Skin epidermis (tissue), 12 donors: ENCODE measurements around the gene EPC2.
"Not testable (repeated sequence)": the region's sequence is repeated elsewhere in the genome, so short reads cannot be mapped to it uniquely, and the experiment has no call there.

Experiments used
- H3K27ac ChIP-seq, 21 experiments: fragments of 200-600 bp; sonication (generic) in 11 of 21; one replicate each; pipeline ENCODE4 v1.5.0; 2020; ENCODE audit warnings: mild to moderate bottlenecking in 3 of 21, inconsistent platforms in 2 of 21, moderate library complexity in 2 of 21
- H3K4me3 ChIP-seq, 7 experiments: fragments of 200-600 bp; sonication (generic) in 2 of 7; one replicate each; pipeline ENCODE4 v1.5.0; 2020; ENCODE audit warnings: inconsistent platforms in 2 of 7, mild to moderate bottlenecking in 2 of 7, moderate library complexity in 1 of 7

Gene EPC2

DNA sequence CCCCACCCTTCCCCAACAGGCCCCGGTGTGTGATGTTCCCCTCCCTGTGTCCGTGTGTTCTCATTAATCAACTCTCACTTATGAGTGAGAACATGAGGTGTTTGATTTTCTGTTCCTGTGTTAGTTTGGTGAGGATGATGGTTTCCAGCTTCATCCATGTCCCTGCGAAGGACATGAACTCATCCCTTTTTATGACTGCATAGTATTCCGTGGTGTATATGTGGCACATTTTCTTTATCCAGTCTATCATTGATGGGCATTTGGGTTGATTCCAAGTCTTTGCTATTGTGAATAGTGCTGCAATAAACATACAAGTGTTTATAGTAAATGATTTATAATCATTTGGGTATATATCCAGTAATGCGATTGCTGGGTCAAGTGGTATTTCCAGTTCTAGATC lies 145.6 kb downstream of the EPC2 start:
- H3K27ac ChIP-seq, result not testable (repeated sequence)

DNA sequence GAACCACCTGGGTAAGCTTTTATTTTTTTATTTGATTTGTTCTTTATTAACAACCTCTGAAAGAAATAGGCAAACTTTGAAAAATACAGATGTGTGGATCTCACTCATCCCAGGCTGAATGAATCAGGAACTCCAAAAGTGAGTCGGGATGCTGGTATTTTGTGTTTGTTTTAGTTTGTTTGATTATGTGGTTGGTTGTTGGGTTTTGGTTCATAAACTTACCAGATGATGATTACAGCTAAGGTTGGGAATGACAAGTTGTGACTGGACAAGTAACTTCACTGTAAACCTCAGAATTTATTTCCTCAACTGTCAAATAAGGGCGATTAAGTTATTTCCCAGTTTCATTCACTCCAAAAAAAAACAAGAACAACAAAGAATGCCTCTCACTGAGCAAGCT lies 150.0 kb downstream of the EPC2 start:
- Histone ChIP-seq H3K4me3 (no peak overlapping the region), H3K27ac (no peak overlapping the region)

More for the DNA sequence above, 145.6 kb downstream of the EPC2 start:
- not testable (repeated sequence) for H3K4me3 ChIP-seq

DNA sequence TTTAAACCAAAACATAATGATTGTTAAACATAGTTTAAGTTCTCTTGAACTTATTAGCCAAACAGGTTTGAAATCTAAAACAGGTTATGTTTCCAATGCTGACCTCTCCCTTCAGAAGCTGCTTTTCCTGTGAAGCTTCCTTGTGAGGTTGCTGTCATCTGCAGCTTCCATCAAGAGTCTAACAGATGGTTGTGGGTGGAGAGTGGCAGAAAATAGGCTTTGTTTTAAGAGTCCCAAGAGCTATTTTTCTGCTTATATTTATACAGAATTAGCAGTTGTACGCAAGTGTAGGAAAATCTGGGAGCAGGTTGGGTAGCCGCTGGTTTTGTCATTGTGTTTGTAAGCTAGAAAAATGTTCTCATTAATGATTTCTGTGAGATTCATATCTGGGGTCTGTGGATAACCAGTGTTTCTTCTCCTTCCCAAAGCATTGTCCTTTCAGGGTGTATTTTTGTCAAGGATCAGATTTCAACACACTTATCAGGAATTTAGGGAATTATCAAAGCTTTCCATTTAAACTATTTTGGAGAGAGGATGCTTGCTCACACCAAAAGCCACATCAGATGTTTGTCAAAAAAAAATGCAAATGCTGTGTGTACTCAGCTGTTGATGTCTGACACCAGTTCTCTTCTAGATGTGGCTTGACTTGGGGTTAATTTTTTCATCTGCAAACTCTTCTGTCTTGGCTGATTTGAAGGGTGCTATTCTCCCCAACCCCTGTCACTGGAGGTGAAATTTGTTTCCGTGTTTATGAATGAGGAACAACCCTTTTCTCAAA lies 152.4 kb downstream of the EPC2 start:
- no peak overlapping the region for H3K27ac ChIP-seq
- H3K4me3 ChIP-seq, result no peak overlapping the region

DNA sequence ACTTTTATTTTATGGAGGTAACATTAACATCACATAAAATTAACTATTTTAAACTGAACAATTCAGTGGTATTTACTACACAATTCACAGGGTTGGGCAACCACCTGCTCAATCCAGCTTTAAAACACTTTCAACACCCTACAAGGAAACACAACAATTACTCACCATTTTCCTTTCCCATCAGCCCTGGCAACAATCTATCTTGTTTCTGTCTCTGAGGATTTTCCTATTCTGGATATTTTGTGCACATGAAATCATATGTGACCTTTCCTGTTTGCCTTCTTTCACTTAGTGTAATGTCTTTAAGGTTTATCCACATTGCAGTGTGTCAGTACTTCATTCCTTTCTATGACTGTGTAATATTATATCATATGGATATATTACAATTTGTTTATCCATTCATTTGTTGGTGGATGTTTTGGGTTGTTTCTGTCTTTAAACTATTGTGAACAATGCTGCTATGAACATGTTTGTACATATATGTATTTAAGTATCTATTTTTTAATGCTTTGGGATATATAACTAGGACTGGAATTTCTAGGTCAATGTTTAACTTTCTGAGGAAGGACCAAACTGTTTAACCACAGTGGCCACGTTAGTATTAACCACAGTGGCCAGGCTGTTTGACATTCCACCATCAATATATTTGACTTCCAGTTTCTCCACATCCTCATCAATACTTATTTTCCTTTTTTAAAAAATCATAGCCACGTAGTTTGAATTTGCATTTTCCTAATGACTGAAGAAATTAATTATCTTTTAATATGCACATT lies 158.1 kb downstream of the EPC2 start:
- H3K4me3 ChIP-seq, result no peak overlapping the region

DNA sequence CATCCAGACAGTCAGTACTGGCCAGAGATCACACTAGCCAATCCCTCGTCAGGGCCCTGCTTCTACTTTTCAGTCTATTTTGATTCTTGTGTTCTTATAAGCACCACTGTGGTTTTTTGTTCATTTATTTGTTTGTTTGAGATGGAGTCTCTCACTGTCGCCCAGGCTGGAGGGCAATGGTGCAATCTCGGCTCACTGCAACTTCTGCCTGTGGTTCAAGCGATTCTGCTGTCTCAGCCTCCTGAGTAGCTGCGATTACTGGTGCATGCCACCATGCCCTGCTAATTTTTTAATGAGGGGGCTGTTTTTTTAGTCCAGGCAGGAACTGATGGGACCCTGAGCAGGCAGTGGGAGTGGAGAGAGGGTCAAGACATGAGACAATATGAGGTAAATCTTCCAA lies 165.5 kb downstream of the EPC2 start:
- Histone ChIP-seq H3K27ac (no peak overlapping the region), H3K4me3 (no peak overlapping the region)

More for the DNA sequence above, 158.1 kb downstream of the EPC2 start:
- H3K27ac ChIP-seq, result no peak overlapping the region

DNA sequence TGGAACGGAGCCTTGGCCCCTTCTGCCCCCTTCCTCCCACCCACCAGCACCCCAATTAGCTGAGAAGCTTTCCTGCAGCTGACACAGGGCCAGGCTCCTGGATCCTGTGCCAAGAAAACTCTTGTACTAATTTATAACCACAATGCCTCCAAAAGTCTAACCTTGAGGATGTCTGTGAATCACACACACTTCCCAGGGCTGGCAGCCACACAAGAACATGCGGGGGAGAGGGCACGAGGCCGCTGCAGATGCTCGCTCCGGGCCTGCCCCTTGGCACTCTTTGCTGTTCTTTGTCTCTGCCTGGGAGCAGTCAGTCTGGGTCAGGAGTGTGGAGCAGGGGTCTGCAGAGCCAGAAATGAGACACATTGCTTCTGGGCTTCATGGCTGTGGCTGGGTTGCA lies 167.8 kb downstream of the EPC2 start:
- no peak overlapping the region for H3K4me3 ChIP-seq
- no peak overlapping the region for H3K27ac ChIP-seq

DNA sequence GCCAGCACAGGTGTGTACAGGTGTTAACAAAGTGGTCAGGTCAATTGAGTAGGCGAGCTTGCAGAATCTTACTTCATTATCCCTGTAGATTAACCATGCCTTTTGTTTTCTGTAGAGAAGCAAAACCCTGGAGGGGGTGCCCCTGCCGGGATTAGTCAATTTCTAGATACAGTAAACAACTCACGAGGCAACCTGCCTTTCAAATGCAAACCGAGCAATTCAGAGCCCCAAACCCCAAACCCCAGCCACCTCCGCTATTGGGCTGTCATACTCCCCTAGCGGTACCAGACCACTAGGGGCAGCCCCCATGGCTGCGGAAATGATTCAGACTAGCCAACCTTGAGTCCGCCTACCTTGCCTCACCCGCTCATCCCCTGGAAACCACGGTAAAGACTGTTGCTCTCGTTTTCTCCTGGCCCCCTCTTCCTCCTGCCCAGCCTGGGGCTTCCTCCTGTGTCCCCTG lies 169.1 kb downstream of the EPC2 start:
- Histone ChIP-seq H3K27ac (peak overlapping the region in 1 of 21 experiments; percentile 29), H3K4me3 (no peak overlapping the region)

DNA sequence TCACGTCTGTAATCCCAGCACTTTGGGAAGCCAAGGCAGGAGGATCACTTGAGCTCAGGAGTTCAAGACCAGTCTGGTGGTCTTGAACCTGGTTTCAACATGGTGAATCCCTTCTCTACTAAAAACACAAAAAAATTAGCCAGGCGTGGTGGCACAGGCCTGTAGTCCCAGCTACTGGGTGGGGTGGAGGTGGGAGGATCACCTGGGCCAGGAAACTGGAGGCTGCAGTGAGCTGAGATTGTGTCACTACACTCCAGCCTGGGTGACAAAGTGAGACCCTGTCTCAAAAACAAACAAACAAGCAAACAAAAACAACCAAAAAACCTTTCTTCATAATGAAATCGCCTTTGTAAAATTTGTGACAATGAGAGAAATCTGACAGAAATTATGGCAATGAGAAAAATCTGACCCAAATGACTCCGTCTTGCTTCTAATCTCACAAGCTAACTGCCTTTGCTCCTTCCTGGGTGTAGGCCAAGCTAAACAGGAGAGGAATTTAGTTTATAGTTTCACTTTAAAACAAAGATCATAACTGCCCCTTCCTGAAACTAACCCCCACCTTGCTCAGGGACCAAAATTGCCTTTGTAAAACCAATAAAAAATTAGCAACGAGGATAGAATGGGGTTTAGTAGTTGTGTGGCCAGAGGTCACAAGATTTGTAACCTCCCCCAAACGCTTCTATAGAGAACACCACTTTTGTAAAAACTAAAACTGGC lies 169.8 kb downstream of the EPC2 start:
- no peak overlapping the region for H3K4me3 ChIP-seq
- H3K27ac ChIP-seq, result peak overlapping the region in 1 of 21 experiments; percentile 29

DNA sequence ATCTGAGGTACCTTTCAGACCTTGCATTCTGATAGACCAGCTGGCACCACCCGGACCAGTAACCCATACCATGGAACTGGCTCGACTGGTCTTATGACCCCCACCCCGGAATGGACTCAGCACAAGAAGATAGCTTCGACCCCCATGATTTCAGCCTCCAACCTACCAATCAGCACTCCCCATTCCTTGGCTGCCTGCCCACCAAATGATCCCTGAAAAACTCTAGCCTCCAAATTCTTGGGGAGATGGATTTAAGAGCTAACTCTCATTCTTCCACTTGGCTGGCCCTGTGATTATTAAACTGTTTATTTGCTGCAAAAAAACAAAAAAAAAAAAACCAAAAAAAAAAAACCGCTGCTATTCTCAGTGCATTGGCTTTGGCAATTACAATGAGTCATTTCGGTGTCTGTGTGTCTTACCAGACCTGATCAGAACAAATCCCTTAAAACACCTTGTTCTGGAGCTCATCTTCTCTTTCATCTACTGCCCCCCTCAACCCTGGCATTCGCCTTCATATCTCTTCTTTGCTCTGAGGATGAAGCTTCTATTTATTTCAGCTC lies 170.4 kb downstream of the EPC2 start:
- Histone ChIP-seq H3K27ac (no peak overlapping the region), H3K4me3 (no peak overlapping the region)

DNA sequence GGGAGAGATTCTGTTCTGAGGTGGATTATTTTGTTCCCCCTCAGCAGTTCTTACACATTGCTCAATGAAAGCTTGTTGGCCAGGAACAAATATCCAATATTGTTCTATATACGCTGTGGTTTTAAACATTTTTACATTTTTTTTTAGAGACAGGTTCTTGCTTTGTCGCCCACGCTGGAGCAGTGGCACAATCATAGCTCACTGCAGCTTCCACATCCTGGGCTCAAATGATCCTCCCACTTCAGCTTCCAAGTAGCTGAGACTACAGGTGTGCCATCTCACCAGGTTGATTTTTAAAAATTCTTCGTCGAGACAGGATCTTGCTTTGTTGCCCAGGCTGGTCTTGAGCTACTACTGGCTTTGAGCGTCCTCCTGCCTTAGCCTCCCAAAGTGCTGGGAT lies 171.6 kb downstream of the EPC2 start:
- no peak overlapping the region for H3K4me3 ChIP-seq
- H3K27ac ChIP-seq, result no peak overlapping the region

DNA sequence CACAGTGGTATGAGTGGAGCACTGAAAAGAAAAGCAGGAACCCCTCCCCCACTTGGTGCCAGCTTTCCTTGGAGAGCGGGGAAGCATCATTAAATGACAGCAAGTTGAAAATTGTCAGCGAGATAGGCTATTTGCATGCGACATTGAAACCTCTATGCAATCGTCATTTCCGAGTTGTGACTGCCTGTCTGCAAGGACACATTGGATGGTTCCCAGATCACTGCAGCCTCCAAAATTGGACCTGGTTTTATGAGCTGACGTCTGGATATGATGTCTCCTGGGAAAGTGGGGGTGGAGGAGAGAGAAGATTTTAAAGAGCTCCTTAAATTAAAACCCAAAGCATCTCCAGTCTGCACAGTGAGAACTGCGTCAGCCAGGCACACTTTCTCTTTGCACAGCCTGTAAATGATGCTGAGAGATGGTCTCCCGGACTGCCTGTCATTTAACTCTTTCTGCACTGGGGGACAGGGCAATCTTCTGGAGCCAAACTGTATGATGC lies 172.7 kb downstream of the EPC2 start:
- no peak overlapping the region for H3K4me3 ChIP-seq
- H3K27ac ChIP-seq, result no peak overlapping the region

DNA sequence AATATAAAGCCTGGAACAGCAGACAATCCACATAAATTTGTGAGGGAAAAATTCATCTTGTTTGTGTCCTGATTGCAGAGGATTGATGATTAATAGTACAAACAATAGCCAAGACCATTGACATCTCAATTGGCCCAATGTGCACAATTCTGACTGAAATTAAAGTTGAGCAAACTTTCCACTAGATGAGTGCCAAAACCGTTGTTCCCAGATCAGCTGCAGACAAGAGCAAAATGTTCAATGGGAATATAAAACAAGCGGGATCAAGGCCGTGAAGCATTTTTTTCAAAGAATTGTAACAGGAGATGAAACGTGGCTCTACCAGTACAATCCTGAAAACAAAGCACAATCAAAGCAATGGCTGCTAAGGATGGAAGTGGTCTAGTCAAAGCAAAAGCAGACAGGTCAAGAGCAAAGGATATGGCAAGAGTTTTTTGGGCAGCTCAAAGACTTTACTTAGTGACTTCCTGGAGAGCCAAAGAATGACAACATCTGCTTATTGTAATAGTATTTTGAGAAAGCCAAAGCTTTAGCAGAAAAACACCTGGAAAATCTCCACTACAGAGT lies 174.6 kb downstream of the EPC2 start:
- H3K4me3 ChIP-seq, result no peak overlapping the region
- H3K27ac ChIP-seq, result no peak overlapping the region

DNA sequence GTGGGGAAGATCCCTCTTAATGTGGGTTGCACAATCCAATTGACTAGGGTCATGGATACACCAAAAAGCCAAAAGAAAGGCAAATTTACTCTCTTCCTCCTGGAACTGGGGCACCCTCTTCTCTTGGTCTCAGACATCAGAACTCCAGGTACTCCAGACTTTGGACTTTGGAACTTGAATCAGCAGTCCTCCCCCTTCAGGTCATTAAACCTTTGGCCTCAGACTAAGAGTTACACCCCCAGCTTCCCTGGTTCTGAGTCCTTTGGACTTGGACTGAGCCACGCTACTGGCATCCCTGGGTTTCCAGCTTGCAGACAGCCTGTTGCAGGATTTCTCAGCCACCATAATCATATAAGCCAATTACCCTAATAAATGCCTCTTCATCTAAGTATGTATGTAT lies 179.6 kb downstream of the EPC2 start:
- no peak overlapping the region for H3K4me3 ChIP-seq
- no peak overlapping the region for H3K27ac ChIP-seq

DNA sequence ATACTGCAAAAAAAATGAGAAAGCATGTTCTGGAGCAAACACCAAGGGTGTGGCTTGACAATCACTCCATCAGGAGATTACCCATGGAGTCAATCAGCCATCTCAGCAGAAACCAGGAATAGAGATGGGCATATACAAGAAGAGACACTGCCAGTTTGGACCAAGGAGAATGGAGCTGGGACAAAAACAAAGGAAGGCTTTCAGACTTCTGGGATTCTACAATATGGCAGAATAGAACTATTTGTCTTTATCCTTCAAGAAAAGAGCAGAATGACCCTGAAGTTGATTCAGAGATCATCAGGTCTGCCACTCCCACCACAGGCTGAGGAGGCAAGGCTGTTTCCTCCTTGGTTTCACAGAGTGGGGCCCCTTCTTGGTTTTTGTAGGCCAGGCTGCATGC lies 182.2 kb downstream of the EPC2 start:
- Histone ChIP-seq H3K27ac (no peak overlapping the region), H3K4me3 (no peak overlapping the region)

DNA sequence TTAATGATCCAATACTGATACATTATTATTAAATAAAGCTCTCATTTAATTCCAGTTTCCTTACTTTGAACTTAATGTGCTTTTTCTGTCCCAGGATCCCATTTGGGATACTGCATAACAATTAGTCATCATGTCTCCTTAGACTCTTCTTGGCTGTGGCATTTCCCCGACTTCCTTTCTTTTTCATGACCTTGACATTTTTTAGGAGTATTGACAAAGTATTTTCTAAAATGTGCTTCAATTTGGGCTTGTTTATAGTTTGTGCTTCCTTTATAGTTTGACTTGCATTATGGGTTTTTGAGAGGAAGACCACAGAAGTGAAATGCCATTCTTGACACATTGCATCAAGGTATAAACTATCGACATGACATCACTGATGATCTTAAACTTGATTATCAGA lies 184.4 kb downstream of the EPC2 start:
- H3K27ac ChIP-seq, result no peak overlapping the region
- H3K4me3 ChIP-seq, result no peak overlapping the region

DNA sequence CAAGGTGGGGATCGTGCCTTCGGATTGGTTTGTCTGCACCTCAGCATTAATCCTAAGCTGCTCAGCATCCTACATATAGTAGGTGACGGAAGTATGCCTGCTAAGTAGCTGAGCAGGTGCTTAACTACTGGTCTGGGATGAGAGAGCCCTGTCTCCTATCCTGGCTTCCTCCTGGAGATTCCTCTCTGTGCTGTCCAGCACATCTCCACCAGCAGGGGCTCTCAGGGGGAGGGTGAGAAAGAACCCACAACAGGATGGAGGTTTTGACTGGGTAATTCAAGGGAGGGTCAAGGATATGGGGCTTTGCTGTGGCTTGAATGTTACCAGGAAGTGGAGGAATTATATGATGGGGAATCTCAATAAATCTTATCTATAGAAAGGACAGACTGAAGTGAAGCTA lies 185.1 kb downstream of the EPC2 start:
- H3K4me3 ChIP-seq, result no peak overlapping the region
- H3K27ac ChIP-seq, result no peak overlapping the region

DNA sequence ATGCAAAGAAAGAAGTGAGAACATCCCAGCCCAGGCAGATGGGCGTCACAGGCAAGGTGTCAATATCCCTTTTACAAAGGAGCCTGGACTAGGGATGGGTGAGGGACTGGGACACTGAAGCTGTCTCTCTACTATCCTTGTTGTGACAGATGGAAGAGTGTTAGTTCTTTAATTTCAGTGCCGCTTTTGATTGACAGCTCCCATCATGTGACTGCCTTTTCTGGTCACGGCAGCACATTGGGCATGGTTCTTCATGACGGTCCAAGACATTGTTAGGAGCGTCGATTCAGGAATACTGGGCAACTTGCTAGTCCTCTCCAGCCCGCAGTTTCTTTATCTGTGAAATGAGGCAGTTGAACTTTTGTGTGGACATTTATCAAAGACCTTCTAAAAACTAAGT lies 188.1 kb downstream of the EPC2 start:
- no peak overlapping the region for H3K27ac ChIP-seq

More for the DNA sequence above, 188.1 kb downstream of the EPC2 start:
- H3K4me3 ChIP-seq, result no peak overlapping the region
